ENCODE results near the gene GAB2. TPM values are rescaled to one million over a fixed set of nuclear protein-coding genes. Genes with fewer than 3 reads are reported as not detected.

Gene GAB2
- total RNA-seq, 2 experiments from 2014 or later, result 1.2 to 1.3 TPM

- no peaks in the 10 kb centered on the region for H3K9me2 ChIP-seq (ENCODE audit: insufficient read depth, low read length)
- H3K79me2 ChIP-seq (ENCODE audit: insufficient read depth, low read depth, low read length), result no peaks in the 10 kb centered on the region
- H3K4me3 ChIP-seq (ENCODE audit: low read depth, low read length, poor library complexity, severe bottlenecking), result no peak overlapping the region
- no peaks in the 10 kb centered on the region for H3K36me3 ChIP-seq (ENCODE audit: insufficient read depth, low read length)
- H4K20me1 ChIP-seq (ENCODE audit: insufficient read depth, low read length), result no peaks in the 10 kb centered on the region
- DNase-seq (ENCODE audit: low spot score), result no peak
- peaks cover 32% of the 10 kb centered on the region for H3K4me1 ChIP-seq (ENCODE audit: insufficient read depth, low read length, poor library complexity, severe bottlenecking)
- no peak overlapping the region for H2AFZ ChIP-seq (ENCODE audit: low read length)
- H3K9me3 ChIP-seq (ENCODE audit: low read length), result no peaks in the 10 kb centered on the region
- no peak overlapping the region for H3K4me2 ChIP-seq (ENCODE audit: low read length)
- CTCF ChIA-PET (ENCODE audit: unreplicated experiment), result no interaction called here
- intact Hi-C loops (cut with micrococcal nuclease; ENCODE audit: unreplicated experiment), result loop anchor here (2.0 kb wide), 1 partner anchor 33 kb away; the partner anchor contains the start of genes KCTD21 and USP35
- BruUV-seq (replicated peaks), result no TSS peak
- H3K27ac ChIP-seq (ENCODE audit: low read depth, low read length, poor library complexity, severe bottlenecking), result no peak overlapping the region
- TF ChIP-seq CTCF (conservative IDR thresholded peaks at IDR 0.05; ENCODE audit: low read length), result no peak
- TF ChIP-seq EZH2phosphoT487 (IDR thresholded peaks at IDR 0.05; ENCODE audit: borderline replicate concordance, low read depth, low read length), result no peak
- POLR2A ChIA-PET, result no interaction called here
These were observed 196.0 kb downstream of the GAB2 start for GRCh38 chr11:78221396-78222315.

GRCh38 chr11:78220218-78221157 lies 197.1 kb downstream of the GAB2 start:
- H3K27ac ChIP-seq (ENCODE audit: low read depth, low read length, poor library complexity, severe bottlenecking), result no peak overlapping the region
- TF ChIP-seq CTCF (conservative IDR thresholded peaks at IDR 0.05; ENCODE audit: low read length) (no peak), EZH2phosphoT487 (IDR thresholded peaks at IDR 0.05; ENCODE audit: borderline replicate concordance, low read depth, low read length) (no peak)
- no peak overlapping the region for H3K4me3 ChIP-seq (ENCODE audit: low read depth, low read length, poor library complexity, severe bottlenecking)
- DNase-seq (ENCODE audit: low spot score), result no peak
- H3K36me3 ChIP-seq (ENCODE audit: insufficient read depth, low read length), result no peaks in the 10 kb centered on the region
- H3K9me3 ChIP-seq (ENCODE audit: low read length), result no peaks in the 10 kb centered on the region
- intact Hi-C loops (cut with micrococcal nuclease; ENCODE audit: unreplicated experiment), result no loop called here
- no peaks in the 10 kb centered on the region for H3K9me2 ChIP-seq (ENCODE audit: insufficient read depth, low read length)
- H3K4me1 ChIP-seq (ENCODE audit: insufficient read depth, low read length, poor library complexity, severe bottlenecking), result peaks cover 32% of the 10 kb centered on the region
- H3K4me2 ChIP-seq (ENCODE audit: low read length), result no peak overlapping the region
- H3K79me2 ChIP-seq (ENCODE audit: insufficient read depth, low read depth, low read length), result no peaks in the 10 kb centered on the region
- no peaks in the 10 kb centered on the region for H4K20me1 ChIP-seq (ENCODE audit: insufficient read depth, low read length)
- BruUV-seq (replicated peaks), result no TSS peak
- POLR2A ChIA-PET, result no interaction called here
- no peak overlapping the region for H2AFZ ChIP-seq (ENCODE audit: low read length)
- CTCF ChIA-PET (ENCODE audit: unreplicated experiment), result no interaction called here
